Left cardiac atrium (tissue), 4 donors: ENCODE data around the gene RHBDL1. TPM values are rescaled to one million over a fixed set of nuclear protein-coding genes. Genes with fewer than 3 reads are reported as not detected.

Source experiments
- ATAC-seq, 2 donors: fragments of 200-7000 bp; cut with Tn5 transposase; one replicate each; pipeline ENCODE4 v1.9.1; 2020; ENCODE audit warnings: mild to moderate bottlenecking in 2 of 2, moderate library complexity in 2 of 2
- DNase-seq: peaks from one replicate; pipeline ENCODE4 v3.0.0-alpha.2; 2020
- intact Hi-C, 2 donors: fragments of 100-400 bp; cut with DNase I; formaldehyde crosslinking; loops; one replicate each; pipeline versions ENCODE4 v1.14.1 to v1.15.1; 2022 to 2023
- total RNA-seq, 2 donors: library from RNA; stranded (reverse); fragmentation: NEBNext Ultra II Directional; extraction: Animal tissue kit (Norgen Biotek cat#: 25700); gene quantifications; one replicate each; pipeline ENCODE4 v1.2.1, GENCODE V29; 2021
- donor health status: DM: no; HTN: yes; CAD: no.
- donor health status: DM: no; HTN: yes; CAD: no; lungs with severe emphysema.
- donor health status: DM: yes; HTN: yes; CAD: no.
- donor health status: Dilated cardiomyopathy.

The RHBDL1 gene
- total RNA-seq, 2 donors from 2014 or later = 1.2 TPM

DNA sequence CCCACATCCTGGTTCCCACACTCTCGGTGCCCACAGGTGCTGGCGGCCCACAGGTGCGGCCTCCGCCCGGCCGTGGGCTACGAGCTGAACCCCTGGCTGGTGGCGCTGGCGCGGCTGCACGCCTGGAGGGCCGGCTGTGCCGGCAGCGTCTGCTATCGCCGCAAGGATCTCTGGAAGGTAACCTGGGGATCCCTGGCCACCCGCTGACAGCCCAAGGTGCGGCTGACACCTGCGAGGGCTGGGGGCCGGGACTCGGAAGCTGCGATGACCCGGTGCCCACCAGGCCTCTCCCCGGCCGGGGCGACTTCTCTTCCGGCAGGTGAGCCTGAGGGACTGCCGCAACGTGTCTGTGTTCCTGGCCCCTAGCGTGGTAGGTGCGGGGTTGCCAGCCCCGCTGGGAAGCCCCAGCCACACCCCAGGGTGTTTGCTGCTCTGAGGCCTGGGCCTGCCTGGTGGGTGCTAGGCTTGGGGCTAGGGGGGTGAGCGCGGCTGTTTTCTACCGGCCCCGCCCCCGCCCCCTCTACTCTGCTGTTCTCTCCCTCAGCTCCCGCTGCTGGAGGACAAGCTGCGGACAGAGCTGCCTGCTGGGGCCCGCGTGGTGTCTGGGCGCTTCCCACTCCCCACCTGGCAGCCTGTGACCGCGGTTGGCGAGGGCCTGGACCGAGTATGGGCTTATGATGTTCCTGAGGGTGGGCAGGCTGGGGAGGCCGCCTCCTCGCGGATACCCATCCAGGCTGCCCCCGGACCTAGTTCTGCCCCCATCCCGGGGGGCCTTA is 46.5 kb downstream of the RHBDL1 start:
- no peak for ATAC-seq
- intact Hi-C loops = no loop called here
- DNase-seq = no peak

DNA sequence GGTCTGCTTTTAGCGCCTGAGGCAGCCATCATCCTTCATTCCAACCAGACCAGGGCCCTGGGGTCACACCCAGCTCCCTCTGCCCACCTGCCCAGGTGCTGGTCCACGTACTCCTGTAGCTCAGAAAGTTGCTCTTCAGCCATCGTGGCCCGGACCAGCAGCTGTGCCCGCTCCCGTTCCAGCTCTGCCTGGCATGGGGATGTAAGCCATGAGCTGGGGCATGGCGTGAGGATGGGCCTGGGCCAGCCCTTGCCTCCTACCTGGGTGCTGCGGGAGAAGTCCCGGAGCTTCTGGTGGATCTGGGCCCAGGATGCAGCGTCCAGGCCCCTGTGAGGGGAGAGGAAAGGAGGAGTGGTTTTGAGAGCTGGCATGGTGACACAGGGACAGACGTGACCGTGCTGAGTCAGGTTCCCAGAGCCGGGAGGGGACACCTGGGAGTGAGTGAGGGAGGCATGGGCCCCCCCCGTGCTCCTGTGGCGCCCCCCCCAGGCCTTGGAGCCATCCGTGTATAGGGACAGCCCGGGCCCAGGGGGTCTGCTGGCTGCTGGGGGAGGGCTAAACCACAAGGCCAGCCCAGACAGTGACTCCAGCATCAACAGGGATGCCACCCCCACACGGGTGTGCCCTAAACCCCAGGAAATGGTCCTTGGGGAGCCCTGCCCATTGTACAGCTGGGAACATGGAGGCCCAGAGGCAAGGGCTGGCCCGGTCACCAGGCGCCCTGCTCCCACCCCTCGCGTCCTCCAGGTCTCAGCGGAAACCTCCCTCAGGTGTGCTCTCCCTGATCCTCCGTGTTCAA is 47.6 kb downstream of the RHBDL1 start:
- no peak for DNase-seq
- no peak for ATAC-seq
- intact Hi-C loops = no loop called here

DNA sequence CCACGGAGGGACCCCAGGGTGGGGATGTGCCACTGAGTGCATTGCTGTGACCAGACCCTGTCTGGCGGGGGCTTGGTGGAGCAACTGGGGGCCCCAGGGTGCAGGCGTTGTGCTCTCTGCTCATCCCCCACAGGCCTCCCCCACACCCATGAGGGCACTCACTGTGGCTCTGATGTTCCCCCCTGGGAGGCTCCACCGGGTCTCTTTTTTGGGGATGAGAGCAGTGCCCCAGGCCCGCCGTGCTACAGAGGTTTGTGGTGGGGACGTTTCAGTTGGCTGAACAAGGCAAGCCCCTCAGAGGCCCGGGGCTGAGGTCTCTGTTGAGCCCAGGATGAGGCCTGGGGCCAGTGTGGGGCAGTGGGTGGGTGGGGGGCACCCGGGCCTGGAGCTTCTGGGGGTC is 48.2 kb downstream of the RHBDL1 start:
- ATAC-seq = no peak
- intact Hi-C loops = no loop called here
- no peak for DNase-seq

DNA sequence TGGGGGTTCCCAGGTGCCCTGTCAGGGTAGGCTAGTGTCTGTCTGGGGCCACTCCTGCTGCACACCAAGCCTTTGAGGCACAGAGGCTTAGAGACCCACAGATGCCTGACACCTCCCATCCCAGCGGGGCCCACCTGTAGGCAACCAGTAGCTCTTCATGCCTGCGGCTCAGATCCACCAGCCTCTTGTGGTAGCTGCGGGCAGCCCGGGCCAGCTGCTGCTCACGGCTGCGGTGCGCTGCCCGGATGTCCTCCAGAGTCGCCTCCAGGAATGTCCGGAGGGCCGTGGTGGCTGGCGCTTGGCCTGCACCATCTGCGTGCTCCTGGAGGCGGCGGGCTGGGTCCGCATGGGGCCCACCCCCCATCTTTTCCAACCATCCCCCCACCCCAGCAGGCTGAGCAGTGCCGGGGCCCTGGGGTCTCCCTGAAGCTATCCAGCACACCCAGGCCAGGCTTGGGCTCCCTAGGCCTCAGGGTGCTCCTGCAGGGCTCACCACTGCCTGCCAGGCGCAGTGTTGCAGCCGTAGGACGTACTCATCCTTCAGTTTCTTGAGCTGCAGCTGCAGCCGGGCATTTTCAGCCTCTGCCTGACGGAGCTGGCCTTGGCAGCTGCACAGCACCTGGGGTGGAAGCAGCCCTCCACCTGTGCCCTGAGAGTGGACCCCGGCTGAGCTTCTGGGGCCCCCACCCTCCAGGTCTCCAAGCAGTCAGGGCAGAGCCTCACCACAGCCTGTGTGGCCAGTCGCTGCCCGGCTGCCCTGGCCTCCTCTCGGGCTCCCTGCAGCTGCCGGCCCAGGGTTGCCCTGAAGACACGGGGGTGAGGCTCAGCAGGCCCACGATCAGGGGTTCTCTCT is 48.9 kb downstream of the RHBDL1 start:
- ATAC-seq (no peak), DNase-seq (no peak)
- intact Hi-C loops = no loop called here

DNA sequence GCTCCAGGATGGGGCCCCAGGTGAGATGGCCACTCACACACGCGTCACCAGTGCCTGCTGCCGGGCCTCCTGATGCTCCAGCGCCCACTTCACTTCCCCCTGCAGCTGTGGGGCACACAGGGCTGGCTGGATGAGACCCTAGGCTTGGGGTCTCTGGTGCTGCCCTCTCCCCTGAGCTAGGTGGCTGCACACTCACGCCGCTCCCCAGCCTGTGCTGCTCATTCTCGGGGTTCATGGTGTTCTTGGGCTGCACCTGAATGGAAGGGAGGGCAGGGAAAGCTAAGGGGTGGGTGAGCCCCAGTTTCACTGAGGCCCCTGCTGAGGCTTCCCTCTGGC is 49.5 kb downstream of the RHBDL1 start:
- intact Hi-C loops = no loop called here
- ATAC-seq (no peak), DNase-seq (no peak)

DNA sequence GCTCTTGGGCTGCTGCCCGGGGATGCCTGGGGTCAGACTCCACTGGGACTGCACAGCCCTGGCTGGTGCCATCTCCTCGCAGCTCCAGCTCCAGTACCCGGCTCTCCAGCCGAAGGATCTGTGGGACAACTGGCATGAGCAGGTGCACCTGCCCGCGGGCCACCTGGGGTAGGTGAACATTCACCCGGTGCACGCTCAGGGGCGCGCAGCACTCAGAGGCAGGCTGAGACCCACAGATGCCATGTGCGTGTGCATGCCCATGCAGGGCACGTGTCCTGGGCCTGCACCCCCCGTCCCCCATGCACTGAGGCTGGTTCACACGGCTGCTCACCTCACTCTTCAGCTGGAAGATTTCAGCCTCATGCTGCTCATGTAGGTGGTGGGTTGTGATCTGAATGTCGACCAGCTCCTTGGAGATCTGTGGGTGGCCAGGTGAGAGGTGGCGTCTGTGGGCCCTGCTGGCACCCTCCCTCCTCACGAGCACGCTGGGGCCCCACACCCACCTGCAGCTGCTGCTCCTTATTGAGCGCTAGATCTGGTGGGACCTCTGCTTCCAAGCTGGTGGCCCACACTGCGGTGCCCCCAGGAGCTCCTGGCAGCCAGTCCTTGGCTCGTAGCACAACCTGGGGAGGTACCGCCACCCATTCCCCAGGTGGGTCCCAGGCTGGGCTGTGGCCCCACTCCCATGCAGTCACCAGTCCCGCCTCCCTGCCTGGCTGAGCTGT is 50.2 kb downstream of the RHBDL1 start:
- ATAC-seq = no peak
- DNase-seq = no peak
- intact Hi-C loops = no loop called here

DNA sequence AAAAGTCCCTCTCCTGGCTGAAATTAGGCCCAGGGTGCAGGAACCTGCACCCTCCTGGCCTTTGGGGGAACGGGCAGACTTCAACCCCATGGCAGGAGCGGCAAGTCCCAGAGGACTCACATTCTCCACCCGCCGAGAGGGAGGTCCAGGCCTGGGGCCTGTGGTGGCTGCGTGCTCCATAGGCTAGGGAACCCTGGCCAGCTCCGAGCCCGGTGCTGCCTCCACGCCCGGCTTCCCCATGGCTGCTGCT is 50.6 kb downstream of the RHBDL1 start:
- DNase-seq (no peak), ATAC-seq (no peak)
- intact Hi-C loops = no loop called here

DNA sequence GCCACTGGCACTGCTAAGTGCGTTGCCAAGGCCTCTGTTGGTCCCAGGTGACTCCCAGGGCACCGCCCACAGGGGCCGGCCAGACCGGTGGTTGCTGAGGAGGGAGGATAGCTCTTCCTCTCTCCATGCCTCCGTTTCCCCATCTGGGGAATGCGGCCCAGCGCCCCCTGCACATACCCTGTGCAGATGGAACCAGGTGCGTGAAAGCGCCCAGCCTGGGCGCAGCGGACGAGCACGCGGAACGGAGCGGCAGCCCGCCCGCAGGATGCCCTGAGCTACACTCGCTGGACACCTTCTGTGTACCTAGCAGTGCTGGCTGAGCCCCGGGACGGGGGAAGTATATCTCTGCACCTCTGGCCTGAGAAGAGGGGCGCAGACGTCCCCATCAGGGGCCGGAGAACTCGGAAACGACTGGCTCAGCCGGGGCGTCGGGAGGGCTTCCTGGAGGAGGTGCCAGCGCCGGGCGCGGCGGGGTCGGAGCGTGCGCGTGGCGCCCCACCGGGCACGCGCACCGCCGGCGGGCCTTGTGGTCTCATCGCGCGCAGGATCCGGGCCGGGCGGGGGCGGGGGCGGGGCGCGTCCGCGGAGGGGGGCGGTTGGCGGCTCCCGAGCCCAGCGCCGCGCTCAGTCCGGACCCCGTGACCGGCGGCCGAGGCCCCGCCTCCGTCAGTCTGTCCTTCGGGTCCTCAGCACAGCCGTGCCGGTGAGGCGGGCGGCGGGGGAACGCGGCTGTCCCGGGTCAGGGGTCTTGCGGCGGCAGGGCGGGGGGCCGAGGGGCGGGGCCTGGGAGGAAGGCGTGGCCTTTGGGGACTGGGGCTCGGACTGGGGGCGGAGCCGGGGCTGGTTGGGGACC is 51.2 kb downstream of the RHBDL1 start, which contains the start of the genes CCDC78 and HAGHL:
TSS of gene CCDC78 (minus strand) at position 6 of the 853 bp plus-strand sequence. CDS start 76 bp downstream, outside the sequence.
TSS of gene HAGHL (plus strand) at position 669 of the 853 bp plus-strand sequence. CDS start 404 bp downstream, outside the sequence.
- intact Hi-C loops = no loop called here
- ATAC-seq (peak; percentile 45 to 52), DNase-seq (peak; percentile 78)

DNA sequence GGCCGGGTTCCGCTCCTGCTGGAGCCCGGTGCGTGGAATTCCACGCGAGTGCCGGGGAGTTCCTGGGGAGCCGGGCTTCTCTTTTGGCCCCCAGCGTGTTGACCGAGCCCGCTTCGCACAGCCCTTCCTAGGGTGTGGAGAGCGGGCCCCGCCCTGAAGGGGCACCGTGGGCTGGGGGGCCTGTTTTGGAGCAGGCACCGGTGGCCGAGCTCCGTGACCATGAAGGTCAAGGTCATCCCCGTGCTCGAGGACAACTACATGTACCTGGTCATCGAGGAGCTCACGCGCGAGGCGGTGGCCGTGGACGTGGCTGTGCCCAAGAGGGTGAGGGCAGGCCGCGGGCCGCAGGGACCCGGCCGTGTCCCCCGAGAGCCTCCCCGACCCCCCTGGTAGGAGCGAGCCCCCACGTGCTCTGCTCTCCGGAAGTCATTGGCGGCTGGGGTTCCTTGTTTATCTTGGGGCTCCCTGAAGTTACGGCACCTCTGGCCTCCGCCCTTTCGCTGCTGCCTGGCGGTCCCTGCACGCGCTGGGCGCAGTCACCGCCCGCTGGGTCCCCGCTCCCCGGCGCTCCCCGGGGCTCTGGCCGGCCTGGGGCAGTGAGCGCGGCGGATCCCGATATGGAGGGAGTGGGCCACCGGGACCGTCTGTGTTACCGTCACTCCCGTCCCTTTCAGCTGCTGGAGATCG is 52.0 kb downstream of the RHBDL1 start:
- peak; percentile 5 to 6 for ATAC-seq
- intact Hi-C loops = no loop called here
- no peak for DNase-seq

Other genes starting within 250 kb of the RHBDL1 start
- 10 to 100 TPM; 19.2 to 25.8 TPM for gene CAPN15, start 148.0 kb upstream of the RHBDL1 start, total RNA-seq
- not detected for gene PRR35, start 115.3 kb upstream of the RHBDL1 start, total RNA-seq
- under 1 TPM; 0.10 to 0.97 TPM for gene NHLRC4, start 108.7 kb upstream of the RHBDL1 start, total RNA-seq
- 10 to 100 TPM; 19.1 to 21.3 TPM for gene PIGQ, start 105.7 kb upstream of the RHBDL1 start, total RNA-seq
- 10 to 100 TPM in 1 of 2 donors, 1 to 10 TPM in 1; 9.9 to 13.5 TPM for gene RAB40C, start 85.6 kb upstream of the RHBDL1 start, total RNA-seq
- under 1 TPM; 0.21 to 0.50 TPM for gene WFIKKN1, start 44.7 kb upstream of the RHBDL1 start, total RNA-seq
- gene METTL26, start 39.4 kb upstream of the RHBDL1 start, total RNA-seq = 10 to 100 TPM; 42.8 to 61.8 TPM
- gene MCRIP2, start 33.8 kb upstream of the RHBDL1 start, total RNA-seq = 100 to 1,000 TPM in 1 of 2 donors, 10 to 100 TPM in 1; 92.8 to 117 TPM
- gene WDR90, start 26.3 kb upstream of the RHBDL1 start, total RNA-seq = 10 to 100 TPM in 1 of 2 donors, 1 to 10 TPM in 1; 9.6 to 15.5 TPM
- 100 to 1,000 TPM in 1 of 2 donors, 10 to 100 TPM in 1; 73.8 to 106 TPM for gene RHOT2, start 7.5 kb upstream of the RHBDL1 start, total RNA-seq
- 100 to 1,000 TPM in 1 of 2 donors, 10 to 100 TPM in 1; 89.1 to 101 TPM for gene STUB1, start 4.7 kb downstream of the RHBDL1 start, total RNA-seq
- gene JMJD8, start 8.7 kb downstream of the RHBDL1 start, total RNA-seq = 10 to 100 TPM; 45.5 to 48.9 TPM
- 1 to 10 TPM; 8.2 TPM for gene WDR24, start 14.7 kb downstream of the RHBDL1 start, total RNA-seq
- gene FBXL16, start 30.1 kb downstream of the RHBDL1 start, total RNA-seq = 1 to 10 TPM in 1 of 2 donors, under 1 TPM in 1; 0.32 to 1.0 TPM
- gene METRN, start 39.4 kb downstream of the RHBDL1 start, total RNA-seq = 10 to 100 TPM; 53.7 to 56.8 TPM
- 10 to 100 TPM; 32.5 to 36.8 TPM for gene ANTKMT, start 45.5 kb downstream of the RHBDL1 start, total RNA-seq
- gene CCDC78, start 50.8 kb downstream of the RHBDL1 start, total RNA-seq = under 1 TPM; 0.50 to 0.56 TPM
- gene HAGHL, start 51.4 kb downstream of the RHBDL1 start, total RNA-seq = 10 to 100 TPM; 12.0 to 15.8 TPM
- 10 to 100 TPM; 22.6 to 23.3 TPM for gene CIAO3, start 65.3 kb downstream of the RHBDL1 start, total RNA-seq
- 10 to 100 TPM; 12.6 to 13.0 TPM for gene MSLN, start 85.1 kb downstream of the RHBDL1 start, total RNA-seq
- gene RPUSD1, start 112.7 kb downstream of the RHBDL1 start, total RNA-seq = 10 to 100 TPM; 11.1 to 11.4 TPM
- gene CHTF18, start 112.9 kb downstream of the RHBDL1 start, total RNA-seq = 1 to 10 TPM; 4.7 to 8.8 TPM
- gene GNG13, start 125.1 kb downstream of the RHBDL1 start, total RNA-seq = not detected